ENCODE measurements around the gene SMARCE1. TPM values are rescaled to one million over a fixed set of nuclear protein-coding genes. Genes with fewer than 3 reads are reported as not detected.

SMARCE1 gene
- total and polyA plus RNA-seq, 2 experiments from 2014 or later, result 99.9 to 103 TPM

DNA sequence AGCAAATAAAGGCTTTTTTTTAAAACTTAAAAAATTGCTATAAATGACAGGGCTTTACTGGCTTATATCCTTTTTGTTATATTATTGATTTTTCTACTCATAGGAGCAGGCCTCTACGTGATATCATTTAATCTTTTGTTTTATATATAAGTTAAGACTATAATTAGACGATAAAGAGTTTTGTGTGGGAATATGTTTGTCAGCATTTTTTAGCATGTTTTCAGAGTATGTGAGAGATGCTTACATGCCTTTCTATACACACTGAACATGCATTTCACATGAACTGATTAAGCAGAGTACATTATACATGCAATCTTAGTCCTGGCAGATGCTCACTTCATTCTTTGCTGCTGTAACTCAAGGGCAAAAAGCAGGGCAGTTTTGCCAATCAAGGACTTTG is 25.0 kb upstream of the SMARCE1 start:
- Histone ChIP-seq H3K9me3 (ENCODE audit: low read depth) (no peaks in the 10 kb centered on the region), H3K27me3 (no peaks in the 10 kb centered on the region), H3K79me2 (no peaks in the 10 kb centered on the region), H2AFZ (no peak overlapping the region), H3K4me3 (no peak overlapping the region), H3K27ac (no peak overlapping the region), H3K4me1 (ENCODE audit: insufficient read depth) (no peaks in the 10 kb centered on the region), H3K36me3 (replicated peaks; ENCODE audit: insufficient read depth, low read depth) (no peaks in the 10 kb centered on the region), H4K20me1 (ENCODE audit: insufficient read depth, poor library complexity, severe bottlenecking) (no peaks in the 10 kb centered on the region), H3K4me2 (no peak overlapping the region), H3K9me2 (replicated peaks; ENCODE audit: insufficient read depth) (no peaks in the 10 kb centered on the region)
- no peak for DNase-seq (ENCODE audit: low spot score)
- WGBS (ENCODE audit: low lambda C conversion rate, missing lambda C conversion rate), result 97% methylated on average over 2 of the region's 2 CpGs
- no peak for TF ChIP-seq EZH2phosphoT487 (IDR thresholded peaks at IDR 0.05; ENCODE audit: low read depth, severe bottlenecking, unreplicated experiment)
- TF ChIP-seq, protein P1, sequence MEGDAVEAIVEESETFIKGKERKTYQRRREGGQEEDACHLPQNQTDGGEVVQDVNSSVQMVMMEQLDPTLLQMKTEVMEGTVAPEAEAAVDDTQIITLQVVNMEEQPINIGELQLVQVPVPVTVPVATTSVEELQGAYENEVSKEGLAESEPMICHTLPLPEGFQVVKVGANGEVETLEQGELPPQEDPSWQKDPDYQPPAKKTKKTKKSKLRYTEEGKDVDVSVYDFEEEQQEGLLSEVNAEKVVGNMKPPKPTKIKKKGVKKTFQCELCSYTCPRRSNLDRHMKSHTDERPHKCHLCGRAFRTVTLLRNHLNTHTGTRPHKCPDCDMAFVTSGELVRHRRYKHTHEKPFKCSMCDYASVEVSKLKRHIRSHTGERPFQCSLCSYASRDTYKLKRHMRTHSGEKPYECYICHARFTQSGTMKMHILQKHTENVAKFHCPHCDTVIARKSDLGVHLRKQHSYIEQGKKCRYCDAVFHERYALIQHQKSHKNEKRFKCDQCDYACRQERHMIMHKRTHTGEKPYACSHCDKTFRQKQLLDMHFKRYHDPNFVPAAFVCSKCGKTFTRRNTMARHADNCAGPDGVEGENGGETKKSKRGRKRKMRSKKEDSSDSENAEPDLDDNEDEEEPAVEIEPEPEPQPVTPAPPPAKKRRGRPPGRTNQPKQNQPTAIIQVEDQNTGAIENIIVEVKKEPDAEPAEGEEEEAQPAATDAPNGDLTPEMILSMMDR (IDR thresholded peaks at IDR 0.05; ENCODE audit: poor library complexity), result no peak
- no peak for TF ChIP-seq EZH2 (IDR thresholded peaks at IDR 0.05; ENCODE audit: borderline replicate concordance)

DNA sequence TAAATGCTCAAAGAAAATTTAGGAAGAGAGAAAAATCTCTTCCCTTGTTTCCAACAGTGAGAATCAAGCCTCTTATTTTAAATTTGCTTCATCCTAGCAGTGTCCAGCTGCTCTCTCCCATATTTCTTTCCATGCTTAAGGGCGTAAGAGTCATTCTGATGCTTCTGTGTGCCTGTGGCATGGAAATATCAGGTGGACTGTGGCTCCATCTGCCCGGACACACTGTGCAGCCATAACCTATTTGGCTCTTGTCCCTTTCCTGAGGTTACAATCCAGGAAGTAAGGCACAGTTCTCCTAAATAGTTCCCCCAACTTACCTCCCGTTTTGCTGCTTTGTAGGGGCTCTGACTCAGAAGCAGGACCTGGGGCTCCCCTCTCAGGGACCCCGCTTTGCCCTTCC is 23.7 kb upstream of the SMARCE1 start:
- Histone ChIP-seq H3K4me3 (no peak overlapping the region), H3K36me3 (replicated peaks; ENCODE audit: insufficient read depth, low read depth) (no peaks in the 10 kb centered on the region), H3K9me3 (ENCODE audit: low read depth) (no peaks in the 10 kb centered on the region), H2AFZ (no peak overlapping the region), H3K9me2 (replicated peaks; ENCODE audit: insufficient read depth) (no peaks in the 10 kb centered on the region), H3K4me1 (ENCODE audit: insufficient read depth) (peaks cover 7% of the 10 kb centered on the region), H3K4me2 (no peak overlapping the region), H3K79me2 (no peaks in the 10 kb centered on the region), H4K20me1 (ENCODE audit: insufficient read depth, poor library complexity, severe bottlenecking) (no peaks in the 10 kb centered on the region), H3K27me3 (no peaks in the 10 kb centered on the region), H3K27ac (no peak overlapping the region)
- whole genome bisulfite sequencing (ENCODE audit: low lambda C conversion rate, missing lambda C conversion rate), result 78% methylated on average over 4 of the region's 4 CpGs
- no peak for DNase-seq (ENCODE audit: low spot score)
- TF ChIP-seq, protein P1 (IDR thresholded peaks at IDR 0.05; ENCODE audit: poor library complexity), result no peak
- TF ChIP-seq EZH2phosphoT487 (IDR thresholded peaks at IDR 0.05; ENCODE audit: low read depth, severe bottlenecking, unreplicated experiment), result no peak

DNA sequence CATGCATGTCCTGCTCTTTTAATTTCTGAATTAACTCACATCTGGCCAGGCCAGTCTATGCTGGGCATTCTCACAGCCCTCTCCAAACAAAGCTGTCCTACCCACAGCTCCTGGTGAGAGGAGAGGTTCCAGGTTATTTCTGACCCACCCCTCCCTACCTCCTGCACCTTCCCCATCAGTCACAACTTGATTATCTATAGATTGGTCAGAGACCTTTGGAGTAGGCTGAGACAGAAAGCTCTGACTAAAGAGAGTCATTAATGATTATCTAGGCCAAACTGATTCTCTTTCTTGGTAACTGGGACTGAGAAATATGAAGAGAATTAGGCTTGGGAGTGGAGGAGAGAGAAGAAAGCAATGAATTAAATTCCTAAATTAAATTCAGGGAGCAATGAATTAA is 18.7 kb upstream of the SMARCE1 start:
- H2AFZ ChIP-seq, result no peak overlapping the region
- H3K4me2 ChIP-seq, result peak overlapping the region; percentile 54
- peak overlapping the region; percentile 23 for H3K27ac ChIP-seq
- no peaks in the 10 kb centered on the region for H3K27me3 ChIP-seq
- peaks cover 7% of the 10 kb centered on the region for H3K4me1 ChIP-seq (ENCODE audit: insufficient read depth)
- TF ChIP-seq, protein P1 (IDR thresholded peaks at IDR 0.05; ENCODE audit: poor library complexity), result no peak
- no peak for TF ChIP-seq EZH2phosphoT487 (IDR thresholded peaks at IDR 0.05; ENCODE audit: low read depth, severe bottlenecking, unreplicated experiment)
- no peak for TF ChIP-seq EZH2 (IDR thresholded peaks at IDR 0.05; ENCODE audit: borderline replicate concordance)
- no peaks in the 10 kb centered on the region for H3K9me3 ChIP-seq (ENCODE audit: low read depth)
- H3K79me2 ChIP-seq, result no peaks in the 10 kb centered on the region
- H3K9me2 ChIP-seq (replicated peaks; ENCODE audit: insufficient read depth), result no peaks in the 10 kb centered on the region
- H3K36me3 ChIP-seq (replicated peaks; ENCODE audit: insufficient read depth, low read depth), result no peaks in the 10 kb centered on the region
- no peak overlapping the region for H3K4me3 ChIP-seq
- no peaks in the 10 kb centered on the region for H4K20me1 ChIP-seq (ENCODE audit: insufficient read depth, poor library complexity, severe bottlenecking)
- DNase-seq (ENCODE audit: low spot score), result peak; percentile 17

Data from hepatocyte (in vitro differentiated cells).